SK-N-SH (cell line): ENCODE data around the gene CA10. TPM values are rescaled to one million over a fixed set of nuclear protein-coding genes. Genes with fewer than 3 reads are reported as not detected.

Experiments used
- CTCF ChIA-PET: fragments of 300-600, 350-600 bp; formaldehyde crosslinking; extraction: SDS; loops from one replicate; lab custom pipeline; 2021; lab: Yijun Ruan, JAX
- POLR2A ChIA-PET: fragments of 350-600 bp; sonication (Branson Sonifier 250); formaldehyde crosslinking; extraction: SDS; loops from one replicate; lab custom pipeline; 2020; ENCODE audit warnings: antibody characterized with exemption, inconsistent platforms; lab: Yijun Ruan, JAX
- DNase-seq: peaks from one replicate; pipeline ENCODE4 v3.0.0; 2012
- H2AFZ ChIP-seq: fragments of 200-600 bp; sonication (generic); 2 replicates; pipeline ENCODE4 v1.8.1; 2016; ENCODE audit warnings: antibody characterized with exemption, mild to moderate bottlenecking, low read depth
- H3F3A ChIP-seq: fragments of 200-600 bp; sonication (generic); replicated peaks from 2 replicates; pipeline ENCODE3; 2016; ENCODE audit warnings: antibody characterized with exemption, mild to moderate bottlenecking; ENCODE audit not compliant: insufficient read depth
- H3K27ac ChIP-seq, 2 experiments: fragments of 200-500 bp in 1 of 2; fragments of 200-600 bp in 1 of 2; sonication (Bioruptor generic) in 1 of 2; sonication (generic), shearing (Covaris generic) in 1 of 2; 2 replicates each; pipeline versions ENCODE4 v1.5.1 to v1.6.1; 2014 to 2016; ENCODE audit warnings: low read depth in 2 of 2, inconsistent platforms in 1 of 2, low read length in 1 of 2, mild to moderate bottlenecking in 1 of 2, mixed read lengths in 1 of 2
- H3K27me3 ChIP-seq: fragments of 200-600 bp; sonication (generic), shearing (Covaris generic); 2 replicates; pipeline ENCODE4 v1.6.1; 2016; ENCODE audit warnings: mixed run types; ENCODE audit not compliant: insufficient read depth
- H3K36me3 ChIP-seq, 2 experiments: fragments of 200-500 bp in 1 of 2; fragments of 200-600 bp in 1 of 2; sonication (Bioruptor generic) in 1 of 2; sonication (generic) in 1 of 2; replicated peaks in 1 of 2; 2 replicates each; pipeline versions ENCODE3 to v1.5.1; 2014 to 2016; ENCODE audit warnings: low read length in 1 of 2, mild to moderate bottlenecking in 1 of 2; ENCODE audit not compliant: insufficient read depth in 2 of 2, control insufficient read depth in 1 of 2
- H3K4me1 ChIP-seq, 2 experiments: fragments of 200-500 bp in 1 of 2; fragments of 200-600 bp in 1 of 2; sonication (Bioruptor generic) in 1 of 2; sonication (generic), shearing (Covaris generic) in 1 of 2; 2 replicates each; pipeline versions ENCODE4 v1.5.1 to v1.6.1; 2014 to 2016; ENCODE audit warnings: low read depth in 1 of 2, low read length in 1 of 2, mixed run types in 1 of 2; ENCODE audit not compliant: insufficient read depth in 2 of 2, control insufficient read depth in 1 of 2
- H3K4me2 ChIP-seq: fragments of 200-600 bp; sonication (generic), shearing (Covaris generic); 2 replicates; pipeline ENCODE4 v1.6.1; 2017; ENCODE audit warnings: mixed run types
- H3K4me3 ChIP-seq, 2 experiments: fragments of 200-500 bp in 1 of 2; fragments of 200-600 bp in 1 of 2; sonication (Bioruptor generic) in 1 of 2; sonication (generic), shearing (Covaris generic) in 1 of 2; 2 replicates each; pipeline versions ENCODE4 v1.5.1 to v1.8.1; 2014 to 2016; ENCODE audit warnings: low read depth in 2 of 2, inconsistent platforms in 1 of 2, low read length in 1 of 2, mild to moderate bottlenecking in 1 of 2, mixed read lengths in 1 of 2, moderate library complexity in 1 of 2
- H3K79me2 ChIP-seq: fragments of 200-600 bp; sonication (generic); 2 replicates; pipeline ENCODE4 v1.8.1; 2017; ENCODE audit warnings: mild to moderate bottlenecking; ENCODE audit not compliant: insufficient read depth
- H3K9ac ChIP-seq: fragments of 200-600 bp; sonication (generic); 2 replicates; pipeline ENCODE4 v1.6.1; 2017; ENCODE audit warnings: mixed run types
- H3K9me2 ChIP-seq: fragments of 200-600 bp; sonication (generic); 2 replicates; pipeline ENCODE4 v1.6.1; 2017; ENCODE audit warnings: mixed run types
- H3K9me3 ChIP-seq: fragments of 200-600 bp; sonication (generic); 2 replicates; pipeline ENCODE4 v1.6.1; 2017; ENCODE audit warnings: mixed run types, mild to moderate bottlenecking, moderate library complexity
- H4K20me1 ChIP-seq: fragments of 200-600 bp; sonication (generic); 2 replicates; pipeline ENCODE4 v1.6.1; 2017; ENCODE audit warnings: mild to moderate bottlenecking, mixed run types; ENCODE audit not compliant: insufficient read depth
- EP300 ChIP-seq, 2 experiments: IDR thresholded peaks; 2 replicates each; pipeline versions ENCODE4 v1.4.0 to v1.6.1; 2012; ENCODE audit warnings: borderline replicate concordance in 1 of 2, low read depth in 1 of 2, low read length in 1 of 2
- EZH2phosphoT487 ChIP-seq: fragments of 200-600 bp; sonication (generic); IDR thresholded peaks from 2 replicates; pipeline ENCODE4 v1.6.1; 2017; ENCODE audit warnings: low read depth, mixed run types, mild to moderate bottlenecking, antibody characterized with exemption, moderate library complexity, borderline replicate concordance
- FOXM1 ChIP-seq: IDR thresholded peaks from 2 replicates; pipeline ENCODE4 v1.4.0; 2012; ENCODE audit warnings: low read depth, mild to moderate bottlenecking
- JUND ChIP-seq: IDR thresholded peaks from 2 replicates; pipeline ENCODE4 v1.4.0; 2012
- MEF2A ChIP-seq: IDR thresholded peaks from 2 replicates; pipeline ENCODE4 v1.4.0; 2012; ENCODE audit warnings: low read depth, borderline replicate concordance
- NFIC ChIP-seq: IDR thresholded peaks from 2 replicates; pipeline ENCODE4 v1.4.0; 2012; ENCODE audit warnings: borderline replicate concordance
- NRF1 ChIP-seq: IDR thresholded peaks from 2 replicates; pipeline ENCODE4 v1.6.1; 2012; ENCODE audit warnings: low read depth, mild to moderate bottlenecking, low read length
- PBX3 ChIP-seq: IDR thresholded peaks from 2 replicates; pipeline ENCODE4; 2012
- RCOR1 ChIP-seq: fragments of 150-350 bp; IDR thresholded peaks from 2 replicates; pipeline ENCODE4 v1.6.1; 2017; ENCODE audit warnings: antibody characterized with exemption, low read length
- RXRA ChIP-seq: IDR thresholded peaks from 2 replicates; pipeline ENCODE4 v1.4.0; 2012; ENCODE audit warnings: low read depth, mild to moderate bottlenecking, borderline replicate concordance
- SIN3A ChIP-seq: IDR thresholded peaks from 2 replicates; pipeline ENCODE4 v1.6.1; 2012; ENCODE audit warnings: low read depth, mild to moderate bottlenecking, low read length, moderate library complexity, borderline replicate concordance
- USF1 ChIP-seq: IDR thresholded peaks from 2 replicates; pipeline ENCODE4 v1.4.0; 2012; ENCODE audit warnings: low read depth, borderline replicate concordance
- YY1 ChIP-seq: IDR thresholded peaks from 2 replicates; pipeline ENCODE4 v1.4.0; 2012; ENCODE audit warnings: low read depth, mild to moderate bottlenecking
- ZBTB33 ChIP-seq: IDR thresholded peaks from 2 replicates; pipeline ENCODE4 v1.4.0; 2012; ENCODE audit warnings: low read depth, borderline replicate concordance
- WGBS: methylation state at CpG from one replicate; pipeline ENCODE4 v1.1.6; 2017; ENCODE audit warnings: low lambda C conversion rate; 5-methylcytosine and 5-hydroxymethylcytosine counted together
- polyA plus RNA-seq, 3 experiments: library from polyadenylated mRNA; depleted of rRNA; stranded (reverse); fragments of >200 nt; gene quantifications; 2 replicates each; pipeline ENCODE4 v1.2.3, GENCODE V29; 2012
- TF ChIP-seq, protein P1 (sequence below): fragments of 200-600 bp; sonication (generic); IDR thresholded peaks from 2 replicates; pipeline ENCODE4 v1.6.1; 2017; ENCODE audit warnings: antibody characterized with exemption, mild to moderate bottlenecking, moderate library complexity
- TF ChIP-seq, protein P2 (sequence below): IDR thresholded peaks from 2 replicates; pipeline ENCODE4 v1.6.1; 2012; ENCODE audit warnings: mild to moderate bottlenecking, low read depth, low read length, moderate library complexity

The CA10 gene
- polyA plus RNA-seq, 1 of the 3 experiments (the other 2 are of a cell fraction), result not detected

DNA sequence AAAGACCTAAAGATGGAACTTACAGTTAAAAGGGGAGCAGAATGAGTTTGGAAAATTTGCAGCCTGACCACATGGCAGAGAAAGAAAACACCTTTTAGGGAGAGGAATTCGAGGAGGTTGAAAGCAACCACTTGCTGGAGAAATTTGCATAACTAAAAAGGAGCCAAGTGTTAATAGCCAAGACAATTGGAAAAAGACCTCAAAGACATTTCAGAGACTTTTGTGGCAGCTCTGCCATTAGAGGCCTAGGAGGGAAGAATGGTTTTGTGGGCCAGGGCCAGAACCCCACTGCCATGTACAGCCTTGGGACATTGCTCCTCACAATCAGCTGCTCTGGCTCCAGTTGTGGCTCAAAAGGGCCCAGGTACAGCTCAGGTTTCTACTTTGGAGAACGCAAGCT lies 559.7 kb downstream of the CA10 start:
- DNase-seq, result no peak
- Histone ChIP-seq H3K27me3 (no peaks in the 10 kb centered on the region), H3K36me3 (no peaks in the 10 kb centered on the region), H4K20me1 (no peaks in the 10 kb centered on the region), H3K4me2 (no peak overlapping the region), H3K79me2 (no peaks in the 10 kb centered on the region), H3K9me2 (no peaks in the 10 kb centered on the region), H3K4me3 (no peak overlapping the region), H3K9ac (no peak overlapping the region), H3K27ac (no peak overlapping the region), H3F3A (no peaks in the 10 kb centered on the region), H3K9me3 (no peaks in the 10 kb centered on the region; the same call in 1 of the 2 replicates), H2AFZ (no peak overlapping the region), H3K4me1 (no peaks in the 10 kb centered on the region)
- ChIA-PET POLR2A (no interaction called here), CTCF (no interaction called here)
- TF ChIP-seq, protein P1, sequence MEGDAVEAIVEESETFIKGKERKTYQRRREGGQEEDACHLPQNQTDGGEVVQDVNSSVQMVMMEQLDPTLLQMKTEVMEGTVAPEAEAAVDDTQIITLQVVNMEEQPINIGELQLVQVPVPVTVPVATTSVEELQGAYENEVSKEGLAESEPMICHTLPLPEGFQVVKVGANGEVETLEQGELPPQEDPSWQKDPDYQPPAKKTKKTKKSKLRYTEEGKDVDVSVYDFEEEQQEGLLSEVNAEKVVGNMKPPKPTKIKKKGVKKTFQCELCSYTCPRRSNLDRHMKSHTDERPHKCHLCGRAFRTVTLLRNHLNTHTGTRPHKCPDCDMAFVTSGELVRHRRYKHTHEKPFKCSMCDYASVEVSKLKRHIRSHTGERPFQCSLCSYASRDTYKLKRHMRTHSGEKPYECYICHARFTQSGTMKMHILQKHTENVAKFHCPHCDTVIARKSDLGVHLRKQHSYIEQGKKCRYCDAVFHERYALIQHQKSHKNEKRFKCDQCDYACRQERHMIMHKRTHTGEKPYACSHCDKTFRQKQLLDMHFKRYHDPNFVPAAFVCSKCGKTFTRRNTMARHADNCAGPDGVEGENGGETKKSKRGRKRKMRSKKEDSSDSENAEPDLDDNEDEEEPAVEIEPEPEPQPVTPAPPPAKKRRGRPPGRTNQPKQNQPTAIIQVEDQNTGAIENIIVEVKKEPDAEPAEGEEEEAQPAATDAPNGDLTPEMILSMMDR, result no peak
- TF ChIP-seq EZH2phosphoT487, result no peak
- TF ChIP-seq RCOR1, result no peak
- TF ChIP-seq, protein P2, sequence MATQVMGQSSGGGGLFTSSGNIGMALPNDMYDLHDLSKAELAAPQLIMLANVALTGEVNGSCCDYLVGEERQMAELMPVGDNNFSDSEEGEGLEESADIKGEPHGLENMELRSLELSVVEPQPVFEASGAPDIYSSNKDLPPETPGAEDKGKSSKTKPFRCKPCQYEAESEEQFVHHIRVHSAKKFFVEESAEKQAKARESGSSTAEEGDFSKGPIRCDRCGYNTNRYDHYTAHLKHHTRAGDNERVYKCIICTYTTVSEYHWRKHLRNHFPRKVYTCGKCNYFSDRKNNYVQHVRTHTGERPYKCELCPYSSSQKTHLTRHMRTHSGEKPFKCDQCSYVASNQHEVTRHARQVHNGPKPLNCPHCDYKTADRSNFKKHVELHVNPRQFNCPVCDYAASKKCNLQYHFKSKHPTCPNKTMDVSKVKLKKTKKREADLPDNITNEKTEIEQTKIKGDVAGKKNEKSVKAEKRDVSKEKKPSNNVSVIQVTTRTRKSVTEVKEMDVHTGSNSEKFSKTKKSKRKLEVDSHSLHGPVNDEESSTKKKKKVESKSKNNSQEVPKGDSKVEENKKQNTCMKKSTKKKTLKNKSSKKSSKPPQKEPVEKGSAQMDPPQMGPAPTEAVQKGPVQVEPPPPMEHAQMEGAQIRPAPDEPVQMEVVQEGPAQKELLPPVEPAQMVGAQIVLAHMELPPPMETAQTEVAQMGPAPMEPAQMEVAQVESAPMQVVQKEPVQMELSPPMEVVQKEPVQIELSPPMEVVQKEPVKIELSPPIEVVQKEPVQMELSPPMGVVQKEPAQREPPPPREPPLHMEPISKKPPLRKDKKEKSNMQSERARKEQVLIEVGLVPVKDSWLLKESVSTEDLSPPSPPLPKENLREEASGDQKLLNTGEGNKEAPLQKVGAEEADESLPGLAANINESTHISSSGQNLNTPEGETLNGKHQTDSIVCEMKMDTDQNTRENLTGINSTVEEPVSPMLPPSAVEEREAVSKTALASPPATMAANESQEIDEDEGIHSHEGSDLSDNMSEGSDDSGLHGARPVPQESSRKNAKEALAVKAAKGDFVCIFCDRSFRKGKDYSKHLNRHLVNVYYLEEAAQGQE, result no peak
- TF ChIP-seq FOXM1, result no peak
- no peak for TF ChIP-seq USF1
- no peak for TF ChIP-seq EP300 (IDR thresholded peaks at IDR 0.05; ENCODE audit: borderline replicate concordance in 1 of 2, low read depth in 1 of 2, low read length in 1 of 2)
- TF ChIP-seq ZBTB33, result no peak
- no peak for TF ChIP-seq YY1
- no peak for TF ChIP-seq RXRA
- TF ChIP-seq JUND, result no peak
- no peak for TF ChIP-seq PBX3
- no peak for TF ChIP-seq NFIC
- no peak for TF ChIP-seq NRF1
- TF ChIP-seq MEF2A, result no peak
- TF ChIP-seq SIN3A, result no peak
- 16% methylated on average over 2 of the region's 2 CpGs for WGBS
